Activated CD8-positive, alpha-beta memory T cell treated with anti-CD3 and anti-CD28 coated beads, Interleukin-2, amount 50 U/mL, for 1 hour (primary cell): Measurements from ENCODE around the gene PLXNA4.

Experiments
- DNase-seq: peaks from one replicate; pipeline ENCODE4 v3.0.0-alpha.2; 2020; ENCODE audit errors: extremely low read depth

The PLXNA4 gene

DNA sequence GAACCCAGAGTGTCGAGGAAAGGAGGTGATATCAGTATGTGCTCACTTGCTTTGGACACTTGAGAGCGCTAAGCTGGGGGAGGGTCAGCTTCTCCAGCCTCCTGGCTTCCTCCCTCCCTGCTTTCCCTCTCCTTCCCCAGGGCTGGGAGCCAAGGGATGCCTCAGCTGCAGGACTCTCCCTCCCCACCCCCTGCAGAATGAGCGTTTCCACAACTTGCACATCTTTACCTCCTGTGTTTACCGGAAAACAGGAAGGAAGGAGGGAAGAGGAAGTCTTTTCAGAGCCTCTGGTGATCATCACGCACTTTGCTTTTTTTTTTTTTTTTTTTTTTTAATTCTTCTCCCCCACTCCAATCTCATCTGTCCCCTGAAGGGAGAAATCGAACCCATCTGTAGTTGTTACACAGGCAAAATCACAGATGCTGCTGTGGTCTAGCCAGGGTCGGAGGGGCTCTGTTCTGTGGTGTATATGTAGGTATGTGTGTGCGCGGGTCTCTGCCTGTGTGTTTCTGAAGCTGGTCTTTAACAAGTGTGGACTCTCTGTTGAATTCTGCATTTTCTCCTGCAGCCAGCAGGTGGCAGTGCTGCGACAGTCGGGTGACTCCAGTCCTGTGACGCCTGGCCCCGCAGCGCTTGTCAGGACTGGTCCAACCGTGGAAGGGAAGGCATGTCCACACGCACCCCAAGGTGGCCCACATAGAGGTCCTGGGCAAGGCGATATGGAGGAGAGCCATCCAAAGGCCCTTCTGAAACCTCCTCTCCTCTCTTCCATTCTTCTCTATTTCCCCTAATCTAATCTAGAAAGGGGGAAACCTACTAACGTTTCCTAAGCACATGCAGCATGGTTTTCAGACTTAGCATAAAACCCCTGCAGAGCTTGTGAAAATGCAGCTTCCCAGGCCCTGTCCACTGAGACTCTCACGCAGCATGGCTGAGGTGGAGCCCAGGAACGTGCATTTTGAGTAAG, 257.6 kb downstream of the PLXNA4 start:
- DNase-seq: peak; percentile 26

DNA sequence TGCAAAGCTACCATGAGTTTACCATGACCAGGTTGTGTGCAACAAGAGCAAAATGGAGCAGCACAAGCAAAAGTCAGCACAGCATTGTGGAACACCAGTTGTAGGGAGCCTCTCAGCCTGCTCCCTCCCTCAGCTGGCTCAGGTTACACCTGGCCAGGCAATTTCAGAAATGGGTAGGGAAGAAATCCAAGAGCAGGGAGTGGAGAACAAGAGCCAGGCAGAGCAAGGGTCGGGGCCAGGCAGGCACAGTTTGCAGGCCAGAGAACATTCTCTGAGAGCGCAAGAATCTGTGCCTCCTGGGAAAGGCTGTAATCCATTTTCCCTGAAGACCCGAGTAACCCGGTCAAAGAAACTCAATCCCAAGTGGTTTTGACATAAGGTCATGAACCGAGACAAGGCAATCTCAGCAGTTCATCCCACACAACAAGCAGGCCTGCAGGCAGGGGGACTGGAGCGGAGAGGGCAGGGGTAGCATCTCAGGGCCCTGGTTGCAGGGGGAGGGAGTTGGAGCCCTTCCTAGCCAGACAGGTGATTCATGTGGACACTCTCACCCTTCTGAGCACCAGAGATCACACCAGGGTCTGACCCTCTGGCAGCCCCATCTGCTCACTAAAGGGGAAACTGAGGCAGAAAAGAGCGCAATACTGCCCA, 258.4 kb downstream of the PLXNA4 start:
- DNase-seq: no peak

DNA sequence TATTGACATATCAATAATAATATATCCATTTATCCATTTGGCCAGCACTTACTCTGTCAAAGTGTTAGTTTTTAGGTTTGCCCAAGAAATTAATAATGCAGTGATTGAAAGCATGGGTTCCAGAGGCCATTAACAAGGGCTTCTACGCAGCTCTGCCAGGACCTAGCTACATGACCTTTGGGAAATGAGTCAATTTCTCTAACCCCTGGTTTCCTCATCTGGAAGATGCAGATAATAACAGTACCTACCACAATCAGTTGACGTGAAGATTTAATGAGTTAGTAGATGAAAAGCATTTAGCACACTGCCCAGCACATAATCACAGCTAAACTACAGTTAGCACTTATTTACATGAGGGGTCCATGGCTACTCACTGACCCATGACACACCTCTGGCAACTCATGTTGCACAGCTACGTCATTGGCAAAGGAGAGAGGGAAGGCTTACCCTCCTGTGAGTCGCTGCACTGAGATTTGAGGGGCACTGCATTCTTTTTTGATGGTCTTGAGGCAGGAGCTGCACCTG, 263.7 kb downstream of the PLXNA4 start:
- DNase-seq: no peak

DNA sequence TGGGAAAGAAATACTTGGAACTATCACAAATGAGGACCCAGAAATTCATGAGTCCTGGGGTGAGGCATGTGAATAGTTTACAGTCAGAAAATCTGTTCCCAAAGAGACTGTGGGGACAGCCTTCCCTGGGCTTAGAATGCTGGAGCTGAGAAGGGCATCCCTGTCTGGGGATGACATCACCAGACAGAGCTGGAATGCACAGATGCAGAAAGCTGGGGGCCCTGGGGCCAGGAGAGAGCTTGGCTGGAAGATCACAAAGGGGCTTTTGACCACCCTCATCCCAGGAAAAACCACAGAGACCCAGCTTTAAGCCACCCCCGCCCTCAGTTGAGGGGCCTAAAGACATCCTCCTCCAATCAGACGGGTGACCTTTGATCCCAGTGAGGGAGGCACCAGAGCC, 264.5 kb downstream of the PLXNA4 start:
- DNase-seq: no peak

DNA sequence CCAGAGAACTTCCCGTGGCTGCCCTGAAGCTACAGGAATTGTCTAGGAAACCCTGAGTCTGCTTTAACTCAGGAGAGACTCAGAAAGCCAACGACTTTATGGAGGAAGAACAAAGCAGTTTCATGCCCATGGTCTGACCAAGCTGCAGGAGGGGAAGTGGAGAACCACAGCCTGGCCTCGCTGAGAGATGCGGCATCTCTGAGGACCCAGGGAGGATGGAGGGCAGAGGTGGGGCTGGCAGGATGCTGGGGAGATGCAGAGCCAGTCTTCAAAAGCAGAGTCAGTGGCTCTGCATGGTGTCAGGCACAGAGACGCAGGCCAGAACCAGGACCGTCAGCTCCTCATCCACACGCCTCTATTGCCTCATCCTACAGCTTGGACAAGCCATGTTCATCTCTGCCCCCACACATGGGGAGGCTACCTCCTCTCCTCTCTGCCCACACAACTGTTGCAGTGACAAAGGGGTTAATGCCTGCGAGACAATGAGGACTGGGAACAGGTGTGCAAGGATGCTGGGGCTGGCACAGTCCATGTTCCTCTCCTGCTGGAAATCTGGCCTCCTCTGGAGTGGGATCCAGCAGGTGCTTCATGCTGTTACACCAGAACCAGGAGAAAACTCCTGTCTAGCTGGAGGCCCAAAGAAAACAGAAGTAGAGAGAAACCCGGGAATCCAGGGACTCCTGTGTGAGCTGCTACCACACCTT, 267.0 kb downstream of the PLXNA4 start:
- no peak for DNase-seq

DNA sequence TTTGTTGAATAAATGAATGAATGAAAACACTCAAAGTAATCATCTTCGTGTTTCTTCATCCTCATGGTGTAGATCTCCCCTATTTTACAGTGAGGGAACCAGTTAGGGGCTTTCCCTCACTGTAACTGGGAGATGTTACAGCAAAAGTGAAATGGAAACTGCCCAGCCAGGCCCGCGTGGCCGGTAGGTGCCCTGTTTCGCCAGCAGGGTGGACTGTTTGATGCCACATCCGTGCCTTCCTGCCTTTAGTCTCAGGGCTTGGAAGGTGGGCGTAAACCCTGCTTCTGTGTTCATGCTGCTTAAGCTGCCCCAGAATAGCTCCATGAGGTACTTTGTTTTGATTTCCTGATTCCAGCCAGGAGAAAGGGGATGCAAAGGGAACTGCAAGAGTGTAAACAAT, 268.8 kb downstream of the PLXNA4 start:
- no peak for DNase-seq

DNA sequence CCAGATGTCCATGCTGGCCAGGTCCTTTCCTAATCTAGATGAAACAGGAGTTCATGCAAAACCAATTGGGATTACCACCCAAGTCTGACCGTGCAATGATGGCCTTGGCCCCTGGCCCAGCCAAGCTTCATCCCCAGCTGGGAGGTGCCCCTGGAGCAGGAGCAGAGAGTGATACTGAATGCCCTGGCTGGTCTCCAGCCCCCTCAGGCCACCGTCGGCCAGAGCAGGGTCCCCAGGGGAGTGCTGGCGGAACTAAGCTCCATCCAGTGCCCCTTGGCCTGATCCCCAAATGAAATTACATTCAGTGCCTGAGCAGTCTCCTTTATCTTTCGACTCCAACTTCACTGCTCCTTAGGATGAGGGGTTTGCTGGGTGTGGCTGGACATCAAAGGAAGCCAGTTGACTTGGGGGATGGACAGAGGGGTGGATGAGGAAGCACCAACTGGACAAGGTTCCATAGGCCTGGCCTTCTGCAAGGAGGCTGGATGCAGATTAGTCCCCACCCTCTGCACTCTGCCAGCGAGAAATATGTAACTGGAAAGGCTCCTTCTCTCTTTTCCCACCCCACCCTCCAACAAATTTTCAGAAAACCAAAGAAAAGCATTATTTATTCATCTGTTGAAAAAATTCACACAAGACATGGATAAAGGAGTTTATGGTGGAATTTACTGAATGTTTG, 275.5 kb downstream of the PLXNA4 start:
- no peak for DNase-seq

DNA sequence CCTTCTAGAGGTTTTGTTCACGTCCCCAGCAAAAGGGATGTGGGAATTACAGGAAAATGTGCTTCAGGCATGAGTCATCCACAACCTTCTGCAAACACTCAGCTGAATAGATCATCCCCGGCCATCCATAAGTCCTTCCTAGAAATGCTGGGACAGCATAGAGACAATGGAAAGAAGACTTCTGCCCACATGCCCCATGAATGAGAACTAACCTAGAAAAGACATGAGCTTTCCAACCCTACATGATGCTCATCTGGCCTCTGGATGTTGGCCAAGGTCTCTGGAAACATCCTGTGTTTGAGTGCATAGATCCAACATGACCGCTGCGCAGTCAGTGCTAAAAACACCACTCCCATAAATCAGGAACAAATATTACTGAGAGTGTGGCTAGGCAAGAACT, 277.5 kb downstream of the PLXNA4 start:
- DNase-seq: no peak

DNA sequence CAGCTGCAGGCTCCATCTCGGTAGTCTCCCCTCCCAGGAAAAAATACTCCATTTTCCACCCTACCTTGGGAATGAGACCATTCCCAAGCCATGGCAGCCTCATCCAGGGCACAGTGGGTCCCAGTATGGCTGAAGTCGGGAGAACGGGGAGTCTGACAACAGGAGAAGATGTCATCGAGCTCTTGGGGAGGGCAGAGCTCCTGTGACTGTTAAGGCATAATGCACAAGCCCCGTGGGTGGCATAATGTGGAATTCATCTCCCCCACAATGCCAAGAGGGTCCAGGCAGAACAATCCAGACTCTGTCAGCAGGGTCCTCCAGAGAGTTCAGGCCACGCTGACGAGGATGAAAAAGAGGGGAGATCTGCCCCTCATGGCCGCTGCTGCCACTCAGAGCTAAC, 279.4 kb downstream of the PLXNA4 start:
- DNase-seq: no peak

DNA sequence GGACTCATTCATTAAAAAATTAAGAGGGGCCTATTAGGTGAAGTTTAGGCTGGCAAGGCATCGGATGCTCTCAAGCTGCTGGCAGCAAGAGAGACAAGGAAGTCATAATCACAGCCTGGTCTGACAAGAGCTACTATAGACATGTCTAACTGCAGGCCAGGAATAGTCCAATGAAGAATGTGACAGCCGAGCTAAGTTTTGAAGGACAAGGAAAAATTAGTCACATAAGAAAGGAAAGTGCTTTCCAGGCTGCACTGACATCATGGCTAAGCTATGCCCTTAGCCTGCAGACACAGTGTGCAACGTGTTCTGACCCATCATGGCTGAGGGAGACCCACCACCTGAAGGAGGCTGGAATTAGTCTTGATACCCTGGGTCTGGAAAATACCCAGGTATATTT, 281.1 kb downstream of the PLXNA4 start:
- no peak for DNase-seq

DNA sequence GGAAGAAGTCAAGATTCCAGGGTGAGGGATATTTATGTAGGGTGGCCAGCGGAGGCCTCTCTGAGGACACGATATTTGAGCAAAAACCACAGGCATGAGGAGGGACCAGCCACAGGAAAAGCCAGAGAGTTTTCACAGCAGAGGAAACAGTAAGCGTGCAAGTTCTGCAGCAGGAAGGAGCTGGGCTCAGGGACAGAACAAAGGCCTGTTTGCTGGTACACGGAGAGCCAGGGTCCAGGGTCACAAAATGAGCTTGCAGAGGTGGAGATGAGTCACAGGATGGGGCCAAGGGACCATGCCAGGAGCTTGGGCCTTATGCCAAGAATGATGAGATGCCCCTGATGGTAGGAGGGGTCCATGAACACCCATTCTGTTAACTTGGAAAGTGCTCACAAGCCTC, 283.5 kb downstream of the PLXNA4 start:
- no peak for DNase-seq

DNA sequence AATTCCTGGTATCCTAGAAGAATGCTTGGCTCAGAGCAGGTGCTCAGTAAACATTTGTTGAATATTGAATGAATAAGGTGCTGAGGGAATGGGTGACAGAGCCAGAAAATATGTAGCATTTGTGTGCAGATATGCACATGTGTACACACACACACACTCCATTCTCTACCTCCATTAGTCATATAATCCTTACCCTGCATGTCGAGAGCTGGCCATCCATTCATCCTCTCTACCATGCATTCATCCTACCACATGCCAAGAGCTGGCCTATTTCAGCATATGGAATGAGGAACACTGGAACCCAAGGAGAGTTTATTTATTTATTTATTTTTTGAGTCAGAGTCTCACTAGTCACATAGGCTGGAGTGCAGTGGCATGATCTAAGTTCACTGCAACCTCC, 284.8 kb downstream of the PLXNA4 start:
- no peak for DNase-seq

DNA sequence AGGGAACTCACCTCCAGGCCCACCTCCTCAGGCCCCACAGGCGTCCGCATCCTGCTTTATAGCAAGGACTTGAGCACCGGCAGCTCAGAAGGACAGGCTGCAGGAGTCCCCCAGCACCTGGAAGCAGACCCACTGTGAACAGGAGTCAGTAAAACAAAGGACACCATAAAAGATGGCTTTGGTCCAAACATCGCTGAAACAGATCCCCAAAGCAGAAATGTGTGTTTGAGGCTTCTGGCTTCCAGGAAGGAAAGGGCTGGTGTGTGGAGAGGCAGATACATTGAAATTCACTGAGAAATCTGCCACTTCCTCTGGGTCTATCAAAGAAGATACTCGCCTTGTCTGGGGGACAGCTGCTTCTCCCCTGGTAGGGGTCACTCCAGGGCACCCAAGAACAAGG, 286.2 kb downstream of the PLXNA4 start:
- DNase-seq: no peak

DNA sequence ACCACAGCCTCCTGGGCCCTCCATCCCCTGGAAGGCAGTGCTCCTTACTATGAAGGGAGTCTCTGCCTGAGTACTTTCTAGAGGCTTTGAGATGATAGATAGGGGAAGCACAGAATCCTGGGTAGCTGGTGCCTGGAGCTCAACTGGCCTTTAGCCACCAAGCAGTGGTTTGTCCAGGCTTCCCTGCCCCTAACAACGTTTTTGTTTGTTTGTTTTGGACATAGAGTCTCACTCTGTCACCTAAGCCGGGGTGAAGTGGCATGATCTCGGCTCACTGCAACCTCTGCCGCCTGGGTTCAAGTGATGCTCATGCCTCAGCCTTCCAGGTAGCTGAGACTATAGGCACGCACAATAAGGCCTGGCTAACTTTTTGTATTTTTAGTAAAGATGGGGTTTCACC, 289.4 kb downstream of the PLXNA4 start:
- DNase-seq: no peak

DNA sequence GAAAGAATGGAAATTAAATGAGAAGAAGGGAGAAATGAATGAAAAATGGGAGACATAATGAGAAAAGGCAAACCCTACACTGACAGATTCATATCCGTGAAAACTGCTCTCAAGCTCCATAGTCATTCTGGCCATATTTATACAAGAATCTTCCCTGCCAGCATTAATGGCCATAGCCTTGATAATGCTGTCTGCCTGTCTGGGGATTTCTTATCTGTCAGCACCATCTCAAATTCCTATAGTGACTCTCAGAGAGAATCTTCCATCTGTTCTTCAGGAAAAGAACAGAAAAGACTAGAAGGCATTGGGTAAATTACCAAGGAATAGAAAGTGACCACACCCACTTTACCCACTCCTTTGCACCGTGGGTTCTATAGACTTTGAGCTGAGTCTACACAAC, 295.9 kb downstream of the PLXNA4 start:
- DNase-seq: no peak

DNA sequence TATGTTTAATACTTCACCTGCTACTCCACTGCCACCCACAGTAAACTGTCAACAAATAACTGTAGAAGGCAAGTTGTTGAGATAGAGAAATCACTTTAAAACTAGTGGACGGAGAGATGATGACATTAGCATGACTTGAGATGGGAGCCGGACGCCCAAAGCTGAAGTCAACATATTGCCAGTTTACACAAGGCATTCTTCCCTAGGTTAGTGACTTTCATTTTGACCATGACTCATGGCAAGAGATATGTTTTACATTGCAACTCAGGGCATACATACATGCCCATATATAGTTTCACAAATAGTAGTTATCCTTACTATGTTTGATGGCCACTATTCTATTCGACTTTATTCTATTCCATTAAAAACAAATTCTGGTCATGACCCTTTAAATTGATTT, 296.6 kb downstream of the PLXNA4 start:
- no peak for DNase-seq

DNA sequence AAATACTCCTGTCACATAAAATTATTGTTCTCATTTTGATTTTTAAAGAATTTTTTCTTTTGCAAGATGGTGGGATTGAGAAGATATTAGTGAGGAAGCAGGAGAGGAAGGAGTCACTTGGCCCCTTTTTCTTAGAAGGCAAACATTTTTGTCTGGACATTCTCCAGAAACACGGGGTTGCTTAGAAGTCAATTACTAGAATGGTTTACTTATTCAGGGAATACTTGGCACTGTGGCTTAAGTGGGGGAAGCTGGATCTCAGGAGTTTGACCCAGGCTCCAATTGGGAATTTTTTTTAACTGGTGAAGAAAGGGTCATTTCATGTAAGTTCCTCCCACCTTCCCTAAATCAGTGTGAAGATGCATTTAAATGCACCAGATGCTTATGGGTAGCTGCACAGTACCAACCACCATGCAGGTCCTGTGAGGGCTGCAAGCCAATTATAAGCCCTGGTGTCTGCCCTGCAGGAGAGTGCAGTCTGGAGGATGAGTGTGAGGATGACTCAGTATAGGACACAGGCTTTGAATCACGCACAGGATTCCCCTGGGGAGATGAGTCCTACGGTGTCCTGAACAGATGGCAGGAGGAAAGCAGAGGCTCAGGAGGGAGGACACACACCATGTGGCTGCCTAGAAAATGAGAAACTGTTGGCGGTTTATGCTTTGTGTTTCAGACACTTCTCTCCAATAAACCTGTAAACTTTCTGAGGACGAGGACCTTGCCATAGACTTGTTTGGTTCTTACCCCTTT, 299.1 kb downstream of the PLXNA4 start:
- no peak for DNase-seq

DNA sequence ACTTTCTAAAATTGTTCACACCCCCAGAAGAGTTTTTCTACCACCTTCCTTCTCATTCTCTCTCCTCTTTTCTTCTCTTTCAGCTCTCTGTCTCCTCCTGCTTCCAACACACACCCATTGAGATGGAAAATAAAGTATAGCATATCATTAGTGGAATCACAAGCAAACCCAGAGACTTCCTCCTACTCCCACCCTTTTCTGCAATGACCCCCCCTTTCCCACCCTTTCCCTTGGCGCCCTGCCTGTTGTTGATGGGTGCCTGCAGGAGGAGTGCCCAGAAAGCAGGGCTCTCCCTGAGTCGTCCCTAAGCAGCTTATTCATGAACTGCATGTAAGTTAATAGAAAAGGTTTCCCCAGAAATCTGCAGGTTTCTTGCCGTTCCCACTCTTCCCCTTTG, 300.0 kb downstream of the PLXNA4 start:
- no peak for DNase-seq

DNA sequence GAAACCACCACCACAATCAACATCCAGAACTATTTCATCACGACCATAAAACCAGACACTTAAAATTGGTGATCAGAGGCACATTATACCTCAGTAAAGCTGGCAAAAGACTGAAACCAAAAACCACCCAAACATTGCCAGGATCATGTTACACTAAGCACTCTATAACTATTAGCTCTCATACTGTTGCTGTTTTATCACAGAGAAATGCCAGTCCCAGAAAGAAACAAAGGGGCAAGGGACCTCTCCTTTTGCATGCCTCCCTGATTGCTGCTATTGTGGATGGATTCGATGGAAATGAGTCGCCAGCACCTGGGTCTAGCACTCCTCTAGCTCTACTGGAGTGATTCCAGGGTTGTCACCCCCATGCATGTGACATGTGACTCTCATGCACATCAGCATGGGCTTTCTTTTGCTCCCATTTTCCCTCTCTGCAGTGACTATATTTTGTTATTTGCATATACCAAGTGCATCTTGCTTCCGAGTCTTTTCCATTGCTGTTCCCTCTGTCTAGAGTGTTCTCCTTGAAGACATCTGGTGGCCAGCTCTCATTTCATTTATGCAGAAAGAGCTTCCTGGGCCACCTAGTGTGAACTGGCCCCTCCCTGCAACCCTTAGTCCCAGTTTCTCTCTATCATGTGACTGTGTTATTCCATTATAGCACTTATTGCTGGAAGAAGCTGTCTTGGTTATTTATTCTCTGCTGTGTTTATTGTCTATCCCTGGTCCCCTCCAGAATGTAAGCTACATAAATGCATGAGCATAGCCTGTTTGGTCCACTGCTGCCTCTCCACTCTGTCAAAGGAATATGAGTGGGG, 300.6 kb downstream of the PLXNA4 start:
- DNase-seq: no peak

DNA sequence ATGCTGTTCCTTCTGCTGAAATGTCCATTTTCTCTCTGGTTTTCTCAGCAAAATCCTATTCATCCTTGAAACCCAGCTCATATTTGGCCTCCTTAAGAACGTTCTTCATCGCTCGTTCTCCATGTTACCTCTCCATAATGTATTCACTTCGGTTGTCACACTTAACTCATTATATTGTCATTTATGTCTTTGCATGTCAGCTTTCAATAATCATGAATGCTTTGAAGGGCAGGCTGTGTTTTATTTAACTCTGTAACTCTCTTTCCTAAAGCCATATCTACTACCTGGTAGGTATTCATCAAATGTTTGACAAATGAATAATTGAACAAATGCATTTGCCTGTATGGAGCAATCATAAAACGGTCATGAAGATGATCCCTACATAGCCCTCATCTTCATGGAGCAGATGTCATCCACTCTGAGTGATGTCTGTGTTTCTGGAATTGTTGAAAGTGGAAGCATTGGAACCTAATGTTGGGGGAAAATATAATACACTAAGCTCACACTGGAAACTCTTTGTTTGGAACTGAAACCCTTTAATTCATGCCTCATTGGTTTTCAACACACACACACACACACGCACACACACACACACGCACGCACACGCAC, 303.4 kb downstream of the PLXNA4 start:
- no peak for DNase-seq
